ENCODE results near the gene HLA-DRA. TPM values are rescaled to one million over a fixed set of nuclear protein-coding genes. Genes with fewer than 3 reads are reported as not detected.

The HLA-DRA gene
- total and polyA plus RNA-seq, 2 donors (not counting 1 experiment from before 2014, with no cell fraction given): 0.17 to 0.99 TPM

DNA sequence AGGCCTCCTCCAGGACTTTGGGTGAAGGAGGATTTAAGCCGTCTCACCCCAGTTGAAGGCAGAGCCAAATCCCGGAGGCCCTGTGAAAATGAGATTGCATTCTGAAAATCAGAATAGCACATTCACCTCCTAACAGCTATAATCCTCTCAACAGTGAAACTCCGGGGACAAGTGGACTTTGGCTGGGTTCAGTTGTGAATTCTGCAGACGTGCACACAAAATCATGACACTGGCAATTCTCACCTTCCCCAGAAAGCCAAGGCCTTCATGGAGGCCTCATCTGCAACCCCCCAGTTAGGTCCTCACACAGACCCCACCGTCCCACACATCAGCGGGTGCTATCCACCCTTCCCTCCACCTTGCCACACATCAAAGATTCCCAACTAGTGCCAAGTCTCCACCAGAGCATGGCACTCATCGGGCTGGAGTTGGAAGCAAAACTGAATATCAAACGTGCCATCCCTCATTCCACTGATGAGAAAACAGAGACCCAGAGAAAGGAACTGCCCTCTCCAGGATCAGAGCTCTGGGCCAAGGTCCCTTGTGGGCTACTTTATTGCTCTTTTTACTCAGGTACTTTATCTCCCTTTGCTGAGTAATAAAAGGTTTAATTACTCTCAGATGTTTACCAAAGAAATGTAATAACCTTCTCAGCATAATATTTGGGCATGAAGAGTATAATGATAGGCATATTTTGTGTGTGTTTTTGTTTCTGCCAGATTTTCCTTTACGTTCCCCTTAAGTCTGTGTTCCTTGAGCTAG lies 27.9 kb upstream of the HLA-DRA start:
- H3K79me2 ChIP-seq (ENCODE audit: control insufficient read depth, insufficient read depth, low read length): no peaks in the 10 kb centered on the region
- H3K36me3 ChIP-seq (ENCODE audit: control insufficient read depth, insufficient read depth, low read length): no peaks in the 10 kb centered on the region
- no peak for TF ChIP-seq EZH2 (IDR thresholded peaks at IDR 0.05; ENCODE audit: low read length, missing control alignments)
- TF ChIP-seq, protein P1, sequence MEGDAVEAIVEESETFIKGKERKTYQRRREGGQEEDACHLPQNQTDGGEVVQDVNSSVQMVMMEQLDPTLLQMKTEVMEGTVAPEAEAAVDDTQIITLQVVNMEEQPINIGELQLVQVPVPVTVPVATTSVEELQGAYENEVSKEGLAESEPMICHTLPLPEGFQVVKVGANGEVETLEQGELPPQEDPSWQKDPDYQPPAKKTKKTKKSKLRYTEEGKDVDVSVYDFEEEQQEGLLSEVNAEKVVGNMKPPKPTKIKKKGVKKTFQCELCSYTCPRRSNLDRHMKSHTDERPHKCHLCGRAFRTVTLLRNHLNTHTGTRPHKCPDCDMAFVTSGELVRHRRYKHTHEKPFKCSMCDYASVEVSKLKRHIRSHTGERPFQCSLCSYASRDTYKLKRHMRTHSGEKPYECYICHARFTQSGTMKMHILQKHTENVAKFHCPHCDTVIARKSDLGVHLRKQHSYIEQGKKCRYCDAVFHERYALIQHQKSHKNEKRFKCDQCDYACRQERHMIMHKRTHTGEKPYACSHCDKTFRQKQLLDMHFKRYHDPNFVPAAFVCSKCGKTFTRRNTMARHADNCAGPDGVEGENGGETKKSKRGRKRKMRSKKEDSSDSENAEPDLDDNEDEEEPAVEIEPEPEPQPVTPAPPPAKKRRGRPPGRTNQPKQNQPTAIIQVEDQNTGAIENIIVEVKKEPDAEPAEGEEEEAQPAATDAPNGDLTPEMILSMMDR (conservative IDR thresholded peaks at IDR 0.05 in 1 of 2, IDR thresholded peaks at IDR 0.05 in 1 of 2; ENCODE audit: low read depth in 1 of 2, low read length in 2 of 2): no peak
- DNase-seq (ENCODE audit: low read depth in 2 of 2): no peak
- no peaks in the 10 kb centered on the region for H3K9me3 ChIP-seq (ENCODE audit: control insufficient read depth, insufficient read depth, low read depth, low read length)
- no peak overlapping the region for H3K27ac ChIP-seq (ENCODE audit: insufficient read depth, low read length)
- H3K4me2 ChIP-seq (ENCODE audit: extremely low read depth, insufficient read depth, low read length): no peak overlapping the region
- no peaks in the 10 kb centered on the region for H4K20me1 ChIP-seq (ENCODE audit: control insufficient read depth, extremely low read depth, insufficient read depth, low read length)
- peaks cover 19% of the 10 kb centered on the region for H3K27me3 ChIP-seq (ENCODE audit: control insufficient read depth, insufficient read depth, low read length)
- H2AFZ ChIP-seq (ENCODE audit: low read length): no peak overlapping the region
- no peaks in the 10 kb centered on the region for H3K4me1 ChIP-seq (ENCODE audit: control insufficient read depth, extremely low read depth, insufficient read depth, low read length)
- no peak overlapping the region for H3K4me3 ChIP-seq (replicated peaks in 1 of 4; ENCODE audit: control extremely low read depth in 1 of 4, insufficient read depth in 1 of 4, low read depth in 3 of 4, low read length in 4 of 4)
- H3K9ac ChIP-seq (ENCODE audit: insufficient read depth, low read length): no peak overlapping the region

DNA sequence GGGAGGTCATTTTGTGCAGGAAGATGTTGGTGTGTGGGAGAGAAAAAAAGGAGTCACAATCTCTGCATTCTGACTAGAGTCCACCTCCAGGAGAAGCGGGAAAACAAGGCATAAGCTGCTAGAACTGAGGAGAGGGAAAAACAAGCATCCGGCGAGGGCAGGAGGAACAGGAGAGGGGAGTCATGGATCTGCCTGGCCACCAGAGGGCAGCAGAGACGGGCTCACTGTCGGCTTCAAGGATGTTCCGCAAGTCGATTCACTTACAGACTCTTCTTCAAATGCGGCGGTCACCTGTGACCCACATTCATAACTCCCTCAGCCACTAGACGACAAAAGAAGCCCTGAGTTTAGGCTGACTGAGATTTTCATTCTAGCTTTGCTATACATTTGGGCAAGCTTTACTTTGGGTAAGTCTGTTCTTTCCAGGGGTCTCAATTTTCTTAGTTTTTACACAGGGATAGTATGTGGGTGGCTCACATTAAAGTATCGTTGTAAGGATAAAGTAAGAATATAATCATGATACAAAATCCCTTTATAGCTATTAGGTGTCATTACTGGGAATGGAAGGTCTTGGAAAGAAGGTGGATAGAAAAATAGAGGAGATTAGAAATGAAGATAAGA lies 26.1 kb upstream of the HLA-DRA start:
- Histone ChIP-seq H3K79me2 (ENCODE audit: control insufficient read depth, insufficient read depth, low read length) (no peaks in the 10 kb centered on the region), H3K9me3 (ENCODE audit: control insufficient read depth, insufficient read depth, low read depth, low read length) (no peaks in the 10 kb centered on the region), H3K9ac (ENCODE audit: insufficient read depth, low read length) (no peak overlapping the region), H3K4me2 (ENCODE audit: extremely low read depth, insufficient read depth, low read length) (no peak overlapping the region), H3K36me3 (ENCODE audit: control insufficient read depth, insufficient read depth, low read length) (no peaks in the 10 kb centered on the region), H3K4me1 (ENCODE audit: control insufficient read depth, extremely low read depth, insufficient read depth, low read length) (no peaks in the 10 kb centered on the region), H3K4me3 (replicated peaks in 1 of 4; ENCODE audit: control extremely low read depth in 1 of 4, insufficient read depth in 1 of 4, low read depth in 3 of 4, low read length in 4 of 4) (no peak overlapping the region), H4K20me1 (ENCODE audit: control insufficient read depth, extremely low read depth, insufficient read depth, low read length) (no peaks in the 10 kb centered on the region), H2AFZ (ENCODE audit: low read length) (no peak overlapping the region), H3K27me3 (ENCODE audit: control insufficient read depth, insufficient read depth, low read length) (peaks cover 13% of the 10 kb centered on the region), H3K27ac (ENCODE audit: insufficient read depth, low read length) (no peak overlapping the region)
- peak; percentile 62 to 74 for DNase-seq (ENCODE audit: low read depth in 2 of 2)
- TF ChIP-seq, protein P1 (conservative IDR thresholded peaks at IDR 0.05 in 1 of 2, IDR thresholded peaks at IDR 0.05 in 1 of 2; ENCODE audit: low read depth in 1 of 2, low read length in 2 of 2): peak; percentile 84 to 97
- no peak for TF ChIP-seq EZH2 (IDR thresholded peaks at IDR 0.05; ENCODE audit: low read length, missing control alignments)

DNA sequence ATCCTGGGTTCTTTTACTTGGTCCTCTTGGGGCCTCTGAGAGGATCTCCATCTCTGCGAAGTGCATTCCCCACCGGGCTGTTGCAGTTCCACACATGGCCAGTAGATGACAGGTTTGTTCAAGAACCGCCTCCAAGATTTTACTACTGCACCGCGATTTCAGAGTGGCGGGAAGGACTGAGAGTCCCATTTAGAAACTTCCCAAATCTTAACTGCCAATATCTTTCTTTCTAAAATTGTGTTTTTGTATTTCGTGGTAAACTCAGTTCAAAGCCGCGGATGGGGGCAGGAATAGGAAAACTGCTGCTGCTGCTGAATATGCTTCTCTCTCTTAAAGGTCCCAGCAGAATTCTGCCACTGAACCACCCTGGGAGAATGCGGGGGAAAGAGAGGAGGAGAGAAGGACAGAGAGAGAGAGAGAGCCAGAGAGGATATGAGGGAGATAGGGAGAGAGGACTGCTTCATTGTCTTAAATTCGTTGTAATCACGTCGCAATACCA lies 24.1 kb upstream of the HLA-DRA start:
- no peaks in the 10 kb centered on the region for H3K36me3 ChIP-seq (ENCODE audit: control insufficient read depth, insufficient read depth, low read length)
- H3K4me1 ChIP-seq (ENCODE audit: control insufficient read depth, extremely low read depth, insufficient read depth, low read length): no peaks in the 10 kb centered on the region
- peaks cover 14% of the 10 kb centered on the region for H3K27me3 ChIP-seq (ENCODE audit: control insufficient read depth, insufficient read depth, low read length)
- no peak overlapping the region for H3K4me2 ChIP-seq (ENCODE audit: extremely low read depth, insufficient read depth, low read length)
- H3K79me2 ChIP-seq (ENCODE audit: control insufficient read depth, insufficient read depth, low read length): no peaks in the 10 kb centered on the region
- H3K9me3 ChIP-seq (ENCODE audit: control insufficient read depth, insufficient read depth, low read depth, low read length): no peaks in the 10 kb centered on the region
- H3K27ac ChIP-seq (ENCODE audit: insufficient read depth, low read length): no peak overlapping the region
- H4K20me1 ChIP-seq (ENCODE audit: control insufficient read depth, extremely low read depth, insufficient read depth, low read length): no peaks in the 10 kb centered on the region
- DNase-seq (ENCODE audit: low read depth in 2 of 2): peak; percentile 62 to 70
- H2AFZ ChIP-seq (ENCODE audit: low read length): no peak overlapping the region
- TF ChIP-seq EZH2 (IDR thresholded peaks at IDR 0.05; ENCODE audit: low read length, missing control alignments): no peak
- TF ChIP-seq, protein P1 (conservative IDR thresholded peaks at IDR 0.05 in 1 of 2, IDR thresholded peaks at IDR 0.05 in 1 of 2; ENCODE audit: low read depth in 1 of 2, low read length in 2 of 2): peak; percentile 99
- no peak overlapping the region for H3K4me3 ChIP-seq (replicated peaks in 1 of 4; ENCODE audit: control extremely low read depth in 1 of 4, insufficient read depth in 1 of 4, low read depth in 3 of 4, low read length in 4 of 4)
- H3K9ac ChIP-seq (ENCODE audit: insufficient read depth, low read length): no peak overlapping the region
